DND-41 (cell line): ENCODE data around the gene BST1.

Experiments used
- CTCF ChIP-seq: IDR thresholded peaks from 2 replicates; pipeline ENCODE4 v1.5.1; 2012; ENCODE audit warnings: borderline replicate concordance, low read length, moderate library complexity, mild to moderate bottlenecking; ENCODE audit not compliant: poor library complexity, severe bottlenecking; ENCODE audit errors: extremely low read depth
- EZH2 ChIP-seq: IDR thresholded peaks from 3 replicates; pipeline ENCODE4 v1.6.1; 2012; ENCODE audit warnings: borderline replicate concordance, low read depth, mild to moderate bottlenecking, moderate library complexity, low read length, inconsistent platforms; ENCODE audit not compliant: severe bottlenecking

- TF ChIP-seq CTCF, result no peak
- TF ChIP-seq EZH2, result no peak
These were observed 14.2 kb downstream of the BST1 start for GRCh38 chr4:15717086-15717485.
